GM18498 (cell line): ENCODE data around the gene TBCD.

Experiments
- ATAC-seq: cut with Tn5 transposase; IDR thresholded peaks from one replicate; pipeline ENCODE4 v1.9.1; 2021; ENCODE audit warnings: mild to moderate bottlenecking, moderate library complexity; ENCODE audit not compliant: unreplicated experiment

TBCD gene

GRCh38 chr17:82918508-82918907 lies 166.6 kb downstream of the TBCD start:
- ATAC-seq: no peak

GRCh38 chr17:82920150-82920549 lies 168.3 kb downstream of the TBCD start:
- ATAC-seq: no peak

GRCh38 chr17:82920715-82921114 lies 168.8 kb downstream of the TBCD start:
- ATAC-seq: no peak

GRCh38 chr17:82921426-82921825 lies 169.6 kb downstream of the TBCD start:
- no peak for ATAC-seq

- ATAC-seq: no peak
These were observed 170.8 kb downstream of the TBCD start for GRCh38 chr17:82922646-82923045.

- ATAC-seq: no peak
These were observed 171.7 kb downstream of the TBCD start for GRCh38 chr17:82923366-82924113.

GRCh38 chr17:82924214-82924613 lies 172.3 kb downstream of the TBCD start:
- no peak for ATAC-seq

- ATAC-seq: no peak
These were observed 172.9 kb downstream of the TBCD start for GRCh38 chr17:82924812-82925211.

GRCh38 chr17:82925336-82925735 lies 173.5 kb downstream of the TBCD start:
- ATAC-seq: no peak

GRCh38 chr17:82926081-82926480 lies 174.2 kb downstream of the TBCD start:
- ATAC-seq: no peak

- no peak for ATAC-seq
These were observed 174.9 kb downstream of the TBCD start for GRCh38 chr17:82926716-82927115.

GRCh38 chr17:82927311-82927660 lies 175.4 kb downstream of the TBCD start:
- no peak for ATAC-seq

- no peak for ATAC-seq
These were observed 176.1 kb downstream of the TBCD start for GRCh38 chr17:82927661-82928601.

GRCh38 chr17:82929011-82929622 lies 177.3 kb downstream of the TBCD start:
- no peak for ATAC-seq

GRCh38 chr17:82929676-82930042 lies 177.8 kb downstream of the TBCD start:
- no peak for ATAC-seq

- ATAC-seq: no peak
These were observed 178.4 kb downstream of the TBCD start for GRCh38 chr17:82930043-82930923.

GRCh38 chr17:82930924-82931698 lies 179.2 kb downstream of the TBCD start:
- ATAC-seq: no peak

GRCh38 chr17:82931699-82932517 lies 180.0 kb downstream of the TBCD start:
- ATAC-seq: no peak
